ENCODE results near the gene FAM83E. TPM values are rescaled to one million over a fixed set of nuclear protein-coding genes. Genes with fewer than 3 reads are reported as not detected.

Gene FAM83E
- total and polyA plus RNA-seq, 2 of the 8 experiments (the other 6 are each of a cell fraction or from before 2014, with no cell fraction given) = 1.8 to 5.3 TPM

GRCh38 chr19:48568345-48568886 lies 46.5 kb downstream of the FAM83E start (continued):
- TF ChIP-seq RBBP5 (IDR thresholded peaks at IDR 0.05; ENCODE audit: borderline replicate concordance, low read depth, low read length) (peak; percentile 72; the same call in 1 of the 2 replicates), POLR2AphosphoS5 (IDR thresholded peaks at IDR 0.05; ENCODE audit: low read depth, low read length) (peak; percentile 45; the same call in 1 of the 2 replicates), TAF1 (IDR thresholded peaks at IDR 0.05; ENCODE audit: low read depth, low read length) (peak; percentile 50), JUND (IDR thresholded peaks at IDR 0.05; ENCODE audit: low read length) (peak; percentile 63; the same call in 1 of the 2 replicates), BCL11A (IDR thresholded peaks at IDR 0.05; ENCODE audit: low read depth in 2 of 2, low read length in 2 of 2) (no peak), SP1 (IDR thresholded peaks at IDR 0.05; ENCODE audit: low read depth, low read length) (no peak), BRCA1 (IDR thresholded peaks at IDR 0.05; ENCODE audit: low read depth, low read length) (no peak), CBX5 (IDR thresholded peaks at IDR 0.05; ENCODE audit: low read depth, low read length) (no peak), SRF (IDR thresholded peaks at IDR 0.05; ENCODE audit: low read depth, low read length) (no peak), CHD2 (IDR thresholded peaks at IDR 0.05; ENCODE audit: low read length) (no peak), ATF3 (IDR thresholded peaks at IDR 0.05; ENCODE audit: insufficient read depth, low read depth, low read length) (no peak), CTCF (IDR thresholded peaks at IDR 0.05; ENCODE audit: control extremely low read depth in 1 of 3, insufficient read depth in 1 of 3, low read depth in 1 of 3, low read length in 3 of 3) (peak in 1 of 3 experiments; percentile 7; a peak in 2 of 4 replicates), MAFK (IDR thresholded peaks at IDR 0.05; ENCODE audit: low read depth, low read length) (no peak), EP300 (IDR thresholded peaks at IDR 0.05; ENCODE audit: borderline replicate concordance in 1 of 2, low read depth in 2 of 2, low read length in 2 of 2) (no peak), ATF2 (IDR thresholded peaks at IDR 0.05; ENCODE audit: low read length) (no peak), TEAD4 (IDR thresholded peaks at IDR 0.05; ENCODE audit: low read depth, low read length) (peak; percentile 69), TCF12 (IDR thresholded peaks at IDR 0.05; ENCODE audit: low read depth, low read length) (no peak), NRF1 (IDR thresholded peaks at IDR 0.05; ENCODE audit: low read depth, low read length) (no peak), SP2 (IDR thresholded peaks at IDR 0.05; ENCODE audit: low read length) (no peak), BACH1 (IDR thresholded peaks at IDR 0.05; ENCODE audit: low read length) (no peak), TBP (IDR thresholded peaks at IDR 0.05; ENCODE audit: low read depth, low read length) (peak; percentile 44; the same call in 1 of the 2 replicates)
